MV-4-11 (cell line): ENCODE results near the gene ATMIN.

Experiments used
- DNase-seq: peaks from one replicate; lab custom pipeline; 2025; lab: John Stamatoyannopoulos, UW

The ATMIN gene

GRCh38 chr16:81069063-81069462 lies 33.4 kb downstream of the ATMIN start:
- no peak for DNase-seq

- DNase-seq = no peak
Measured at GRCh38 chr16:81070979-81071378, 35.3 kb downstream of the ATMIN start.

- peak; percentile 18 for DNase-seq
Measured at GRCh38 chr16:81071805-81072204, 36.2 kb downstream of the ATMIN start.

GRCh38 chr16:81073560-81074330 lies 38.1 kb downstream of the ATMIN start:
- no peak for DNase-seq

- DNase-seq = peak; percentile 88
Measured at GRCh38 chr16:81076566-81077075, 41.0 kb downstream of the ATMIN start.

- DNase-seq = peak; percentile 93
Measured at GRCh38 chr16:81077076-81077940, 41.7 kb downstream of the ATMIN start, which contains the start of gene C16orf46. Gene C16orf46 (minus strand): TSS chr16:81077238. CDS start chr16:81063955, 13,283 bp downstream.

- no peak for DNase-seq
Measured at GRCh38 chr16:81080233-81080632, 44.6 kb downstream of the ATMIN start.

- DNase-seq = no peak
Measured at GRCh38 chr16:81081014-81081413, 45.4 kb downstream of the ATMIN start.

- DNase-seq = no peak
Measured at GRCh38 chr16:81088836-81089235, 53.2 kb downstream of the ATMIN start.

GRCh38 chr16:81094771-81095251 lies 59.2 kb downstream of the ATMIN start:
- DNase-seq = no peak

GRCh38 chr16:81095653-81095952 lies 60.0 kb downstream of the ATMIN start:
- DNase-seq = no peak

- DNase-seq = peak; percentile 98
Measured at GRCh38 chr16:81095953-81096714, 60.5 kb downstream of the ATMIN start, which contains the start of gene GCSH. Gene GCSH (minus strand): TSS chr16:81096395. CDS start chr16:81096278, 117 bp downstream.

GRCh38 chr16:81096715-81097208 lies 61.1 kb downstream of the ATMIN start:
- no peak for DNase-seq
